H1 (cell line): ENCODE data around the gene MSL3B.

Experiments
- CTCF ChIA-PET: fragments of 300-600 bp; sonication (Branson Sonifier 250); formaldehyde crosslinking; loops from one replicate; lab custom pipeline; 2021; ENCODE audit not compliant: partially characterized antibody; lab: Charles Lee
- POLR2A ChIA-PET: fragments of 300-600 bp; sonication (Branson Sonifier 250); formaldehyde crosslinking; loops from one replicate; lab custom pipeline; 2021; ENCODE audit warnings: inconsistent platforms; ENCODE audit not compliant: partially characterized antibody; lab: Charles Lee
- DNase-seq, 2 experiments: peaks; one replicate each; pipeline versions ENCODE4 v3.0.0 to v3.0.0-alpha.2; 2010 to 2022; ENCODE audit warnings: low spot score in 2 of 2, low read depth in 1 of 2, mixed read lengths in 1 of 2
- FAIRE-seq: peaks from 2 replicates; lab custom pipeline; 2011; peaks lifted over from hg19 to GRCh38; lab: Jason Lieb, UNC
- H2AFZ ChIP-seq: 2 replicates; pipeline ENCODE4 v1.8.1; 2012; ENCODE audit warnings: low read length, inconsistent platforms
- H2AK5ac ChIP-seq: 2 replicates; pipeline ENCODE4 v1.6.1; 2013; ENCODE audit warnings: low read depth, low read length
- H2BK120ac ChIP-seq: replicated peaks from 2 replicates; pipeline ENCODE3; 2013; ENCODE audit warnings: low read depth, low read length, inconsistent platforms
- H2BK12ac ChIP-seq: 2 replicates; pipeline ENCODE4 v1.6.1; 2013; ENCODE audit warnings: low read depth, low read length
- H2BK15ac ChIP-seq: 2 replicates; pipeline ENCODE4 v1.6.1; 2013; ENCODE audit warnings: low read length
- H2BK20ac ChIP-seq: 2 replicates; pipeline ENCODE4 v1.6.1; 2013; ENCODE audit warnings: low read length
- H2BK5ac ChIP-seq: 2 replicates; pipeline ENCODE4 v1.6.1; 2013; ENCODE audit warnings: low read depth, low read length
- H3K14ac ChIP-seq: 2 replicates; pipeline ENCODE4 v1.6.1; 2013; ENCODE audit warnings: inconsistent platforms; ENCODE audit not compliant: insufficient read length
- H3K18ac ChIP-seq: 2 replicates; pipeline ENCODE4 v1.6.1; 2013; ENCODE audit warnings: low read length; ENCODE audit errors: extremely low read depth
- H3K23ac ChIP-seq: 2 replicates; pipeline ENCODE4 v1.6.1; 2013; ENCODE audit warnings: inconsistent platforms; ENCODE audit not compliant: insufficient read length
- H3K23me2 ChIP-seq: 2 replicates; pipeline ENCODE4 v1.6.1; 2013; ENCODE audit warnings: low read depth, low read length
- H3K27ac ChIP-seq: 2 replicates; pipeline ENCODE4 v1.6.1; 2011; ENCODE audit warnings: low read depth, low read length, inconsistent platforms
- H3K27me3 ChIP-seq, 4 experiments: replicated peaks in 1 of 4; 1 replicate in 1 of 4; 2 replicates in 3 of 4; pipeline versions ENCODE4 v1.6.1 to v1.8.1; 2011 to 2013; ENCODE audit warnings: low read length in 3 of 4, mild to moderate bottlenecking in 3 of 4, inconsistent platforms in 2 of 4, mixed read lengths in 2 of 4, moderate library complexity in 1 of 4; ENCODE audit not compliant: control insufficient read depth in 3 of 4, insufficient read depth in 3 of 4; ENCODE audit errors: extremely low read depth in 1 of 4
- H3K36me3 ChIP-seq, 4 experiments: 2 replicates each; pipeline versions ENCODE4 v1.6.1 to v1.8.1; 2011 to 2013; ENCODE audit warnings: mild to moderate bottlenecking in 4 of 4, low read length in 3 of 4, moderate library complexity in 2 of 4, control low read depth in 1 of 4, inconsistent platforms in 1 of 4; ENCODE audit not compliant: insufficient read depth in 4 of 4, control insufficient read depth in 2 of 4
- H3K4ac ChIP-seq: replicated peaks from 2 replicates; pipeline ENCODE3; 2013; ENCODE audit warnings: low read length, low read depth, mixed read lengths, inconsistent platforms; ENCODE audit not compliant: insufficient read length
- H3K4me1 ChIP-seq, 4 experiments: replicated peaks in 1 of 4; 1 replicate in 1 of 4; 2 replicates in 3 of 4; pipeline versions ENCODE4 v1.6.1 to v1.8.1; 2011 to 2013; ENCODE audit warnings: low read length in 3 of 4, inconsistent platforms in 2 of 4, mixed read lengths in 1 of 4; ENCODE audit not compliant: insufficient read depth in 4 of 4, control insufficient read depth in 3 of 4
- H3K4me2 ChIP-seq, 2 experiments: 2 replicates each; pipeline versions ENCODE4 v1.6.1 to v1.8.1; 2011 to 2013; ENCODE audit warnings: low read depth in 2 of 2, low read length in 2 of 2, control low read depth in 1 of 2, inconsistent platforms in 1 of 2, mild to moderate bottlenecking in 1 of 2; ENCODE audit not compliant: insufficient read depth in 1 of 2
- H3K4me3 ChIP-seq, 4 experiments: fragments of 200-600, 300-600 bp in 1 of 4; sonication (generic), shearing (Covaris generic), sonication (Bioruptor Twin) in 1 of 4; 2 replicates each; pipeline versions ENCODE4 v1.5.1 to v1.8.1; 2011 to 2016; ENCODE audit warnings: low read length in 4 of 4, low read depth in 3 of 4, control low read depth in 2 of 4, inconsistent platforms in 2 of 4, mild to moderate bottlenecking in 2 of 4, mixed read lengths in 1 of 4, moderate library complexity in 1 of 4; ENCODE audit not compliant: insufficient read depth in 2 of 4; ENCODE audit errors: extremely low read depth in 1 of 4
- H3K56ac ChIP-seq: replicated peaks from 2 replicates; pipeline ENCODE3; 2013; ENCODE audit warnings: low read depth, mild to moderate bottlenecking, mixed read lengths, low read length, inconsistent platforms; ENCODE audit not compliant: insufficient read length
- H3K79me1 ChIP-seq: 2 replicates; pipeline ENCODE4 v1.6.1; 2013; ENCODE audit warnings: low read depth, low read length, control low read depth
- H3K79me2 ChIP-seq, 2 experiments: 2 replicates each; pipeline versions ENCODE4 v1.6.1 to v1.8.1; 2012 to 2013; ENCODE audit warnings: low read length in 2 of 2, mild to moderate bottlenecking in 2 of 2, inconsistent platforms in 1 of 2; ENCODE audit not compliant: insufficient read depth in 2 of 2, control insufficient read depth in 1 of 2
- H3K9ac ChIP-seq, 4 experiments: replicated peaks in 1 of 4; 1 replicate in 1 of 4; 2 replicates in 3 of 4; pipeline versions ENCODE4 v1.6.1 to v1.8.1; 2011 to 2013; ENCODE audit warnings: low read depth in 3 of 4, low read length in 3 of 4, control low read depth in 2 of 4, mild to moderate bottlenecking in 2 of 4, moderate library complexity in 2 of 4, inconsistent platforms in 1 of 4; ENCODE audit errors: extremely low read depth in 1 of 4
- H3K9me3 ChIP-seq, 2 experiments: 2 replicates each; pipeline versions ENCODE4 v1.6.1 to v1.8.1; 2012 to 2013; ENCODE audit warnings: mild to moderate bottlenecking in 2 of 2, moderate library complexity in 2 of 2, control low read depth in 1 of 2, inconsistent platforms in 1 of 2, low read depth in 1 of 2, low read length in 1 of 2, mixed read lengths in 1 of 2; ENCODE audit not compliant: insufficient read depth in 2 of 2
- H4K20me1 ChIP-seq, 2 experiments: replicated peaks in 1 of 2; 2 replicates each; pipeline versions ENCODE3 to v1.8.1; 2011 to 2013; ENCODE audit warnings: inconsistent platforms in 2 of 2, low read length in 2 of 2, mild to moderate bottlenecking in 1 of 2; ENCODE audit not compliant: insufficient read depth in 2 of 2, control insufficient read depth in 1 of 2
- H4K5ac ChIP-seq: 2 replicates; pipeline ENCODE4 v1.6.1; 2013; ENCODE audit warnings: low read length, low read depth, mixed read lengths, inconsistent platforms; ENCODE audit not compliant: insufficient read length
- H4K8ac ChIP-seq: 2 replicates; pipeline ENCODE4 v1.8.0; 2013; ENCODE audit warnings: mild to moderate bottlenecking, moderate library complexity, low read length, inconsistent platforms; ENCODE audit not compliant: insufficient read depth; ENCODE audit errors: extremely low read depth
- H4K91ac ChIP-seq: replicated peaks from 2 replicates; pipeline ENCODE3; 2013; ENCODE audit warnings: low read length, mixed read lengths, inconsistent platforms; ENCODE audit not compliant: insufficient read length
- BCL11A ChIP-seq, 2 experiments: IDR thresholded peaks; one replicate each; pipeline ENCODE4 v1.6.1; 2011; ENCODE audit warnings: low read depth in 2 of 2, low read length in 2 of 2, mild to moderate bottlenecking in 2 of 2
- CTCF ChIP-seq, 3 experiments: IDR thresholded peaks; 1 replicate in 2 of 3; 2 replicates in 1 of 3; pipeline versions ENCODE4 v1.5.1 to v1.6.1; 2011; ENCODE audit warnings: low read length in 3 of 3, mild to moderate bottlenecking in 3 of 3, inconsistent platforms in 2 of 3, low read depth in 1 of 3, moderate library complexity in 1 of 3; ENCODE audit not compliant: insufficient read depth in 1 of 3; ENCODE audit errors: control extremely low read depth in 1 of 3
- FOSL1 ChIP-seq: IDR thresholded peaks from 2 replicates; pipeline ENCODE4 v1.6.1; 2011; ENCODE audit warnings: mild to moderate bottlenecking, low read depth, low read length, moderate library complexity; ENCODE audit not compliant: insufficient read depth
- KDM4A ChIP-seq: IDR thresholded peaks from one replicate; pipeline ENCODE4 v1.7.1; 2012; ENCODE audit warnings: low read depth, mild to moderate bottlenecking, moderate library complexity, low read length, inconsistent platforms; ENCODE audit not compliant: severe bottlenecking
- KDM5A ChIP-seq: fragments of 200-600 bp; IDR thresholded peaks from 2 replicates; pipeline ENCODE4 v1.7.1; 2012; ENCODE audit warnings: mild to moderate bottlenecking, low read length, inconsistent platforms, mixed read lengths
- MAFK ChIP-seq: IDR thresholded peaks from 2 replicates; pipeline ENCODE4 v1.6.1; 2012; ENCODE audit warnings: low read depth, mild to moderate bottlenecking, improper control_type of control experiment, low read length
- SIN3A ChIP-seq, 2 experiments: IDR thresholded peaks in 1 of 2; conservative IDR thresholded peaks in 1 of 2; 2 replicates each; pipeline ENCODE4 v1.6.1; 2011 to 2012; ENCODE audit warnings: low read length in 2 of 2, improper control_type of control experiment in 1 of 2, low read depth in 1 of 2, mild to moderate bottlenecking in 1 of 2
- TAF7 ChIP-seq: optimal IDR thresholded peaks from 2 replicates; pipeline ENCODE3; 2011; ENCODE audit warnings: low read depth, mild to moderate bottlenecking, inconsistent platforms, low read length, moderate library complexity, borderline replicate concordance
- YY1 ChIP-seq: IDR thresholded peaks from 2 replicates; pipeline ENCODE4 v1.6.1; 2011; ENCODE audit warnings: low read depth, mild to moderate bottlenecking, low read length
- ZNF274 ChIP-seq: IDR thresholded peaks from 2 replicates; pipeline ENCODE4 v1.7.0; 2012; ENCODE audit warnings: low read length, borderline replicate concordance; ENCODE audit errors: extremely low read depth
- WGBS, 2 experiments: shearing (Covaris generic) in 1 of 2; methylation state at CpG; one replicate each; pipeline versions ENCODE4 v1.1.6 to v1.1.7; 2013 to 2015; ENCODE audit warnings: low lambda C conversion rate in 2 of 2, mixed read lengths in 2 of 2, inconsistent platforms in 1 of 2, low coverage in 1 of 2, missing lambda C conversion rate in 1 of 2; ENCODE audit not compliant: insufficient replicate concordance in 2 of 2, insufficient coverage in 1 of 2, insufficient read length in 1 of 2; ENCODE audit errors: extremely low coverage in 1 of 2, missing lambda C conversion rate in 1 of 2; 5-methylcytosine and 5-hydroxymethylcytosine counted together

MSL3B gene

DNA sequence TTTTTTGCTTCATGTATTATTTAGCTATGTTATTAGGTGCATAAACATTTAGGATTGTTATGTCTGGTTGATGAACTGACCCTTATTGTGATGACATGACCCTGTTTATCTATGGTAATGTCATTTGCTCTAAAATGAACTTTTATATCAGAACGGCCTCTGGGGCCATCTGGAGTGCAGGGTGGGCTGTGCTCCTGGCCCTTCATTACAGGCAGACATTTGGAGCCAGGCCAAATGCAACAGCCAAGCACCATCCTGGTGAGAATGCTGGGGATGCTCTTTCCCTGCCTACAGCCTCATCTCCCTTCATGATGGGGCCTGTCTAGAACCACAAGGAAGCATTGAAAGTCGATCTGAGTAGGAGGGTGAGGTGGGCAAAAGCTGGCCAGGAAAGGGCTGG is 51.9 kb downstream of the MSL3B start:
- no peaks in the 10 kb centered on the region for H3K4me1 ChIP-seq
- H2BK20ac ChIP-seq = no peak overlapping the region
- H4K20me1 ChIP-seq = no peaks in the 10 kb centered on the region
- no peak overlapping the region for H2BK120ac ChIP-seq
- H3K9ac ChIP-seq = no peak overlapping the region
- no peak overlapping the region for H2AK5ac ChIP-seq
- ChIA-PET CTCF (no interaction called here), POLR2A (no interaction called here)
- no peak overlapping the region for H3K14ac ChIP-seq
- no peak overlapping the region for H3K27ac ChIP-seq
- H3K18ac ChIP-seq = no peak overlapping the region
- no peak overlapping the region for H2BK12ac ChIP-seq
- no peaks in the 10 kb centered on the region for H3K9me3 ChIP-seq
- no peaks in the 10 kb centered on the region for H3K27me3 ChIP-seq
- H4K8ac ChIP-seq = no peak overlapping the region
- H3K36me3 ChIP-seq = no peaks in the 10 kb centered on the region
- H3K23ac ChIP-seq = no peak overlapping the region
- H2BK5ac ChIP-seq = no peak overlapping the region
- H3K56ac ChIP-seq = no peak overlapping the region
- H3K4me2 ChIP-seq = no peak overlapping the region
- 89% methylated on average over 2 of the region's 2 CpGs; no CpG with 5 or more reads in 1 of the 2 experiments for WGBS, 2 experiments
- no peak overlapping the region for H2BK15ac ChIP-seq
- no peaks in the 10 kb centered on the region for H3K79me1 ChIP-seq
- no peak overlapping the region for H4K91ac ChIP-seq
- FAIRE-seq (no peak), DNase-seq (no peak)
- no peak overlapping the region for H3K4ac ChIP-seq
- H3K79me2 ChIP-seq = no peaks in the 10 kb centered on the region
- no peak overlapping the region for H4K5ac ChIP-seq
- no peaks in the 10 kb centered on the region for H3K23me2 ChIP-seq
- no peak overlapping the region for H2AFZ ChIP-seq
- no peak overlapping the region for H3K4me3 ChIP-seq
- TF ChIP-seq CTCF (IDR thresholded peaks at IDR 0.05; ENCODE audit: control extremely low read depth in 1 of 3, insufficient read depth in 1 of 3, low read depth in 1 of 3, low read length in 3 of 3) (no peak), YY1 (no peak), MAFK (no peak), KDM5A (no peak), TAF7 (no peak), ZNF274 (no peak), FOSL1 (no peak), SIN3A (conservative IDR thresholded peaks at IDR 0.05 in 1 of 2, IDR thresholded peaks at IDR 0.05 in 1 of 2; ENCODE audit: low read depth in 1 of 2, low read length in 2 of 2) (no peak), BCL11A (IDR thresholded peaks at IDR 0.05; ENCODE audit: low read depth in 2 of 2, low read length in 2 of 2) (no peak), KDM4A (no peak)
